ENCODE data around the gene MAST3. TPM values are rescaled to one million over a fixed set of nuclear protein-coding genes. Genes with fewer than 3 reads are reported as not detected.
A peak's percentile ranks its signal among the peaks of the same experiment; 100 is the strongest.

The MAST3 gene
- total and polyA plus RNA-seq, 2 of the 13 experiments (the other 11 are each of a cell fraction or from before 2014, with no cell fraction given), result 4.1 to 4.6 TPM

GRCh38 chr19:18086590-18087138 lies 10.9 kb upstream of the MAST3 start, which contains the start of gene IL12RB1 (continued):
- TF ChIP-seq AHDC1 (CRISPR knock-in tag; IDR thresholded peaks at IDR 0.05; ENCODE audit: borderline replicate concordance), result no peak
- TF ChIP-seq ZNF710 (CRISPR knock-in tag; IDR thresholded peaks at IDR 0.05; ENCODE audit: borderline replicate concordance), result no peak
- no peak for TF ChIP-seq REXO4 (CRISPR knock-in tag; IDR thresholded peaks at IDR 0.05; ENCODE audit: borderline replicate concordance)
- peak; percentile 14; the same call in 1 of the 2 replicates for TF ChIP-seq SALL1 (CRISPR knock-in tag; IDR thresholded peaks at IDR 0.05)
- TF ChIP-seq ELF1 (CRISPR knock-in tag; IDR thresholded peaks at IDR 0.05), result 0 out of 2 replicates have a peak, but pooled peaks have one; percentile 15
- peak; percentile 98 for TF ChIP-seq ZNF629 (CRISPR knock-in tag; conservative IDR thresholded peaks at IDR 0.05)
- 0 out of 2 replicates have a peak, but pooled peaks have one; percentile 34 for TF ChIP-seq EEA1 (CRISPR knock-in tag; IDR thresholded peaks at IDR 0.05; ENCODE audit: borderline replicate concordance)

All from HepG2 (cell line).